Fibroblast of villous mesenchyme (primary cell): ENCODE results near the gene LIPA. TPM values are rescaled to one million over a fixed set of nuclear protein-coding genes. Genes with fewer than 3 reads are reported as not detected.
A peak's percentile ranks its signal among the peaks of the same experiment; 100 is the strongest.

Source experiments
- DNase-seq: peaks from one replicate; pipeline ENCODE4 v3.0.0-alpha.2; 2010; ENCODE audit warnings: low read depth
- H3K4me3 ChIP-seq: 2 replicates; pipeline ENCODE4 v1.5.1; 2011; ENCODE audit warnings: low read depth, mild to moderate bottlenecking, low read length
- total RNA-seq: library from RNA; depleted of rRNA; stranded (reverse); fragments of >200 nt; gene quantifications from 2 replicates; pipeline ENCODE4 v1.2.3, GENCODE V29; 2012
- TF ChIP-seq, protein P1 (sequence below): IDR thresholded peaks from 2 replicates; pipeline ENCODE4 v1.5.1; 2012; ENCODE audit warnings: low read depth, mild to moderate bottlenecking, low read length; ENCODE audit not compliant: insufficient read depth

Gene LIPA
- total RNA-seq, 1 donor: 232 TPM

- DNase-seq: no peak
- TF ChIP-seq, protein P1, sequence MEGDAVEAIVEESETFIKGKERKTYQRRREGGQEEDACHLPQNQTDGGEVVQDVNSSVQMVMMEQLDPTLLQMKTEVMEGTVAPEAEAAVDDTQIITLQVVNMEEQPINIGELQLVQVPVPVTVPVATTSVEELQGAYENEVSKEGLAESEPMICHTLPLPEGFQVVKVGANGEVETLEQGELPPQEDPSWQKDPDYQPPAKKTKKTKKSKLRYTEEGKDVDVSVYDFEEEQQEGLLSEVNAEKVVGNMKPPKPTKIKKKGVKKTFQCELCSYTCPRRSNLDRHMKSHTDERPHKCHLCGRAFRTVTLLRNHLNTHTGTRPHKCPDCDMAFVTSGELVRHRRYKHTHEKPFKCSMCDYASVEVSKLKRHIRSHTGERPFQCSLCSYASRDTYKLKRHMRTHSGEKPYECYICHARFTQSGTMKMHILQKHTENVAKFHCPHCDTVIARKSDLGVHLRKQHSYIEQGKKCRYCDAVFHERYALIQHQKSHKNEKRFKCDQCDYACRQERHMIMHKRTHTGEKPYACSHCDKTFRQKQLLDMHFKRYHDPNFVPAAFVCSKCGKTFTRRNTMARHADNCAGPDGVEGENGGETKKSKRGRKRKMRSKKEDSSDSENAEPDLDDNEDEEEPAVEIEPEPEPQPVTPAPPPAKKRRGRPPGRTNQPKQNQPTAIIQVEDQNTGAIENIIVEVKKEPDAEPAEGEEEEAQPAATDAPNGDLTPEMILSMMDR: no peak
- H3K4me3 ChIP-seq: no peak overlapping the region
Measured at GRCh38 chr10:89167915-89168314, 83.7 kb downstream of the LIPA start.

DNA sequence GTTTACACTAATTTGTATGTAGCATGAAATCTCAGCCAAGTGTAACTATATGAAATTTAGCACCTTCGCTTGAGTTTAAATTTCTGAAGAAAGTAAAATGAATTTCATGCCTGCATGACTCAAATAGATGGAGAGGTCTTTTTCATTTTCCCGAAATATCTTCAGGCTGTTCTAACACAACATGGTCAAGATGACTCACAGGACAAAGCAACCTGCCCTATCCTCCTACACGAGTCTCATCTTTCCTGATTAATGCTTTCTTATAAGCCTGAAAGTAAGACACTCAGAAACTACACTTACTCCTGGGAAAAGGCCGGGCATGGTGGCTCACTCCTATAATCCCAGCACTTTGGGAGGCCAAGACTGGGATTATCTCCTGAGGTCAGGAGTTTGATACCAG is 85.7 kb downstream of the LIPA start:
- DNase-seq: peak; percentile 74
- H3K4me3 ChIP-seq: no peak overlapping the region
- TF ChIP-seq, protein P1: no peak

- TF ChIP-seq, protein P1: no peak
- no peak for DNase-seq
Measured at GRCh38 chr10:89164920-89165319, 86.7 kb downstream of the LIPA start.

GRCh38 chr10:89164080-89164479 is 87.5 kb downstream of the LIPA start:
- H3K4me3 ChIP-seq: no peak overlapping the region
- no peak for DNase-seq
- TF ChIP-seq, protein P1: no peak

More at GRCh38 chr10:89164920-89165319, 86.7 kb downstream of the LIPA start:
- H3K4me3 ChIP-seq: no peak overlapping the region

Other genes with a start within 250 kb of the LIPA start
- under 0.01 and 0.64 TPM in 2 replicates for gene CH25H, start 44.5 kb downstream of the LIPA start, total RNA-seq
- 10.3 and 22.9 TPM in 2 replicates for gene IFIT2, start 50.3 kb upstream of the LIPA start, total RNA-seq
- gene IFIT3, start 76.2 kb upstream of the LIPA start, total RNA-seq: 61.8 and 90.2 TPM in 2 replicates
- gene IFIT1B, start 126.3 kb upstream of the LIPA start, total RNA-seq: under 0.01 TPM in 1 of 2 replicates, not detected in the other
- gene IFIT1, start 140.8 kb upstream of the LIPA start, total RNA-seq: 32.9 and 70.8 TPM in 2 replicates
- 36.7 and 52.7 TPM in 2 replicates for gene IFIT5, start 162.8 kb upstream of the LIPA start, total RNA-seq